Erythroblast (primary cell): ENCODE data around the gene MIB2.

Experiments
- GATA1 ChIP-seq: IDR thresholded peaks from 2 replicates; pipeline ENCODE4 v1.6.1; 2011; ENCODE audit warnings: low read depth, mild to moderate bottlenecking, control low read depth, low read length, moderate library complexity
- POLR2A ChIP-seq: IDR thresholded peaks from 2 replicates; pipeline ENCODE4 v1.6.1; 2011; ENCODE audit warnings: mild to moderate bottlenecking, low read length

DNA sequence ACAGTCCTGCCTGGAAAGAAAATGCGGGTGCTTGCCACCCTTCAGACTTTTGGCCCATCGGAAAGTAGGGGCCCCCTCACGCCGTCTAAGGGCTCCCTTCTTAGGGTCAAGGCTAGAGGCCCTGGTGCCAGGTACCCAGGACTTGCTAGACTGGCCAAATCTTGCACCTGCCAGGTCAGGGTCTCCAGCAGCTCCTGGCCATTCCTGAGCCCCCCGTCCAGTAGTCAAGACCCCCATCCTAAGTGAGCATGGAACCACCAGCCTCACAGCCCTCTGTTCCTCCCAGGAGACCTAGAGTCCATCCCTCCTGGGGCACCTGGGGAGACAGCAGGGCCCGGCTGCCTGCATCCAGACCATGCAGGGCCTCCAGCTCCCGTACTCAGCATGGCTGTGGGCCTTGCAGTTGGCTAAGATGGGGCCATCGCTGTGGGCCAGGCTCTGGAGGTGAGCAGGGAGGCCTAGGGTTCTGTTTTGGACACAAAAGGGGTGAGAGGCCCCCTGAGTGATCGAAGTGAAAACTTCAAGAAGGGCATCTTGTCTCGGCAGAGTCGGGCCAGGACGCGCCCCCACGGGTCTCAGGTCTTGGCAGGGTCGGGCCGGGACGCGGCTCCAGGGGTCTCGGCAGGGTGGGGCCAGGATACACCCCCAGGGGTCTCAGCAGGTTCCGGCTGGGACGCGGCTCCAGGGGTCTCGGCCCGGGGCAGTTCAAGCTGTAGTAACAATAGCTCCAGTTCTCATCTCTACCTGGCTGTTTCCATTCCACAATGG lies 21.3 kb upstream of the MIB2 start:
- TF ChIP-seq POLR2A = no peak
- no peak for TF ChIP-seq GATA1
